ENCODE data around the gene BSN. TPM values are rescaled to one million over a fixed set of nuclear protein-coding genes. Genes with fewer than 3 reads are reported as not detected.

BSN gene
- total RNA-seq, 1 donor, result 0.27 TPM

- DNase-seq (ENCODE audit: low read depth), result no peak
- TF ChIP-seq CTCF (IDR thresholded peaks at IDR 0.05; ENCODE audit: insufficient read depth, low read length), result no peak
- no peak overlapping the region for H3K4me3 ChIP-seq (ENCODE audit: low read depth, low read length)
Observed at GRCh38 chr3:49662021-49662420, 107.7 kb downstream of the BSN start.

- no peak for DNase-seq (ENCODE audit: low read depth)
- H3K4me3 ChIP-seq (ENCODE audit: low read depth, low read length), result no peak overlapping the region
- TF ChIP-seq CTCF (IDR thresholded peaks at IDR 0.05; ENCODE audit: insufficient read depth, low read length), result no peak
Observed at GRCh38 chr3:49662720-49663413, 108.6 kb downstream of the BSN start.

GRCh38 chr3:49663831-49664230 lies 109.6 kb downstream of the BSN start:
- no peak for DNase-seq (ENCODE audit: low read depth)
- TF ChIP-seq CTCF (IDR thresholded peaks at IDR 0.05; ENCODE audit: insufficient read depth, low read length), result no peak
- no peak overlapping the region for H3K4me3 ChIP-seq (ENCODE audit: low read depth, low read length)

GRCh38 chr3:49664300-49664699 lies 110.0 kb downstream of the BSN start:
- no peak for TF ChIP-seq CTCF (IDR thresholded peaks at IDR 0.05; ENCODE audit: insufficient read depth, low read length)
- DNase-seq (ENCODE audit: low read depth), result no peak
- no peak overlapping the region for H3K4me3 ChIP-seq (ENCODE audit: low read depth, low read length)

GRCh38 chr3:49665822-49666519 lies 111.7 kb downstream of the BSN start:
- no peak overlapping the region for H3K4me3 ChIP-seq (ENCODE audit: low read depth, low read length)
- no peak for TF ChIP-seq CTCF (IDR thresholded peaks at IDR 0.05; ENCODE audit: insufficient read depth, low read length)
- DNase-seq (ENCODE audit: low read depth), result no peak

- TF ChIP-seq CTCF (IDR thresholded peaks at IDR 0.05; ENCODE audit: insufficient read depth, low read length), result no peak
- DNase-seq (ENCODE audit: low read depth), result no peak
- H3K4me3 ChIP-seq (ENCODE audit: low read depth, low read length), result no peak overlapping the region
Observed at GRCh38 chr3:49666592-49666991, 112.3 kb downstream of the BSN start.
